Psoas muscle (tissue), 8 donors: ENCODE measurements around the gene THAP8. TPM values are rescaled to one million over a fixed set of nuclear protein-coding genes. Genes with fewer than 3 reads are reported as not detected.

Experiments used
- ATAC-seq, 4 donors: fragments of 200-7000 bp; cut with Tn5 transposase; one replicate each; pipeline ENCODE4 v1.9.1; 2020; ENCODE audit warnings: moderate library complexity in 3 of 4, mild to moderate bottlenecking in 2 of 4
- DNase-seq, 2 donors: peaks; one replicate each; pipeline ENCODE4 v3.0.0-alpha.2; 2020
- H3K27ac ChIP-seq: fragments of 200-600 bp; one replicate; pipeline ENCODE4 v1.8.0; 2022
- H3K27me3 ChIP-seq, 3 donors: fragments of 200-600 bp in 1 of 3; one replicate each; pipeline versions ENCODE4 v1.6.1 to v1.8.0; 2013 to 2022; ENCODE audit warnings: low read length in 2 of 3, mild to moderate bottlenecking in 2 of 3, moderate library complexity in 1 of 3; ENCODE audit not compliant: insufficient read depth in 3 of 3
- H3K36me3 ChIP-seq, 2 donors: fragments of 200-600 bp in 1 of 2; one replicate each; pipeline versions ENCODE4 v1.6.1 to v1.8.0; 2013 to 2022; ENCODE audit warnings: low read depth in 1 of 2, mild to moderate bottlenecking in 1 of 2, moderate library complexity in 1 of 2; ENCODE audit not compliant: insufficient read depth in 1 of 2
- H3K4me1 ChIP-seq: fragments of 200-600 bp; one replicate; pipeline ENCODE4 v1.8.0; 2022
- H3K4me3 ChIP-seq: fragments of 200-600 bp; one replicate; pipeline ENCODE4 v1.8.0; 2022; ENCODE audit warnings: mild to moderate bottlenecking
- H3K9me3 ChIP-seq: fragments of 200-600 bp; one replicate; pipeline ENCODE4 v1.8.0; 2022
- CTCF ChIP-seq: fragments of 200-600 bp; IDR thresholded peaks from one replicate; pipeline ENCODE4 v1.8.0; 2022; ENCODE audit warnings: antibody characterized with exemption
- WGBS, 3 donors: extraction: QIAGEN DNeasy Blood & Tissue Kit; methylation state at CpG; one replicate each; pipeline versions ENCODE4 v1.1.6 to v1.1.7; 2013; 5-methylcytosine and 5-hydroxymethylcytosine counted together
- intact Hi-C, 2 donors: fragments of 100-400 bp; cut with DNase I; formaldehyde crosslinking; loops; one replicate each; pipeline versions ENCODE4 v1.11.0 to v1.14.2; 2022
- polyA plus RNA-seq, 3 donors: library from polyadenylated mRNA; stranded (reverse); fragments of 200-250 nt; gene quantifications; one replicate each; pipeline ENCODE4 v1.2.3, GENCODE V29; 2013
- total RNA-seq, 4 donors: library from RNA; stranded (reverse); fragmentation: NEBNext Ultra II Directional in 2 of 4; extraction: Animal tissue kit (Norgen Biotek cat#: 25700) in 2 of 4; gene quantifications; one replicate each; pipeline versions ENCODE4 v1.2.1 to v1.2.4, GENCODE V29; 2021 to 2023
- donor health status: healthy with polysubstance abuse.
- donor health status: DM: no; HTN: no; CAD: no; lungs with moderate emphysema.
- donor health status: Bipolar disorder and iron deficiency.
- donor health status: healthy.
- donor health status: DM: yes; HTN: yes; CAD: no.
- donor health status: DM: no; HTN: no; CAD: no.
- donor health status: DM: no; HTN: no; CAD: no.
- donor health status: DM: yes; HTN: yes; CAD: no.

Gene THAP8
- total and polyA plus RNA-seq, 7 donors, result 1.9 to 9.6 (median 3.6) TPM

DNA sequence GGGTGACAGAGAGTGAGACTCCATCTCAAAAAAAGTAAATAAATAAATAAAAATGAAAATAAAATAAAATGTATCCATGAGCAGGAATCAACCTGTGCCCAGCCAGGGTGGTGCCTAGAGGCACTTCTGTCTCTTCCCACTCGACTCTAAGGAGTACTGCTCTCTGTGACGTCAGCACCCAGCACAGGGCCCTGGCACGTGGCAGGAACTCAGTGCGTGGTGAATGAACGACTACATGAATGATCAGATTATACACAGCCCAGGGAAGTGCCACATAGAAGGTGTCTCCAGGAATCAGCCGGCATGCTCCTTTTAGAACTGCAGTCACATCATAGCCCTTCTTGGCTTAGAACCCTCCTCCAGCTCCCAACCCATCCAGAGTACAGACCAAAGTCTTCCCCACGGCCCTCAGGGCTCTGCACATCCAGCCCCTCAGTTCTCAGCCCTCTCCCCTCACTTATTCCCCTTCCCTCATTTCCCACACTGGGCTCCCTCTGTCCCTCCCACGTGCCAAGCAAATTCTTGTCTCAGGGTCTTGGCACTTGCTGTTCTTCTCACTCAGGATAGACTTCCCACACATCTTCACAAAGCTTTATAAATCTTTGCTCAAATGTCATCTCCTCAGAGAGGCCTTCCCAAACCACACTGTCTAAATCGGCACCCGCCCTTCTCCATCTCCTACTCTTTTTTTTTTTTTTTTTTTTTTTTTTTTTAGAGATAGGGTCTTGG, 25.6 kb downstream of the THAP8 start:
- TF ChIP-seq CTCF, result no peak
- Histone ChIP-seq H3K9me3 (no peaks in the 10 kb centered on the region), H3K27ac (no peak overlapping the region), H3K27me3 (peaks cover 0 to 11% (median 0%) of the 10 kb centered on the region in 3 donors), H3K4me3 (no peak overlapping the region), H3K36me3 (no peaks in the 10 kb centered on the region), H3K4me1 (peaks cover 4% of the 10 kb centered on the region)
- no peak for DNase-seq
- intact Hi-C loops, result no loop called here
- 67 to 79% (median 74%) methylated on average over 9 to 10 of the region's 10 CpGs for WGBS, 3 donors
- ATAC-seq, result no peak

DNA sequence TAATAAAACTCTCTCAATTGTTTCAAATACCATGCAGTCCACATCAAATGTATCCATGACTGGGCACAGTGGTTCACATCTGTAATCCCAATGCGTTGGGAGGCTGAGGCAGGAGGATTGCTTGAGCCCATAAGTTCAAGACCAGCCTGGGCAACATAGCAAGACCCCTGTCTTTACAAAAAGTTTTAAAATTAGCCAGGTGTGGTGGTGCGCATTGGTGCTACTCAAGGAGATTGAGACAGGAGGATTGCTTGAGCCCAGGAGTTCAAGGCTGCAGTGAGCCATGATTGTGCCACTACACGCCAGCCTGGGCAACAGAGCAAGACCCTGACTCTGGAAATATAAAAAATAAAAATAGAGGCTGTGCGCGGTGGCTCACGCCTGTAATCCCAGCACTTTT, 26.4 kb downstream of the THAP8 start:
- DNase-seq, result no peak
- intact Hi-C loops, result no loop called here
- no peak for ATAC-seq
- Histone ChIP-seq H3K9me3 (no peaks in the 10 kb centered on the region), H3K4me1 (peaks cover 4% of the 10 kb centered on the region), H3K27me3 (peaks cover 0 to 4% (median 0%) of the 10 kb centered on the region in 3 donors), H3K4me3 (no peak overlapping the region), H3K27ac (no peak overlapping the region), H3K36me3 (no peaks in the 10 kb centered on the region)
- no peak for TF ChIP-seq CTCF
- WGBS, 3 donors, result 95 to 97% (median 97%) methylated on average over 6 of the region's 6 CpGs

DNA sequence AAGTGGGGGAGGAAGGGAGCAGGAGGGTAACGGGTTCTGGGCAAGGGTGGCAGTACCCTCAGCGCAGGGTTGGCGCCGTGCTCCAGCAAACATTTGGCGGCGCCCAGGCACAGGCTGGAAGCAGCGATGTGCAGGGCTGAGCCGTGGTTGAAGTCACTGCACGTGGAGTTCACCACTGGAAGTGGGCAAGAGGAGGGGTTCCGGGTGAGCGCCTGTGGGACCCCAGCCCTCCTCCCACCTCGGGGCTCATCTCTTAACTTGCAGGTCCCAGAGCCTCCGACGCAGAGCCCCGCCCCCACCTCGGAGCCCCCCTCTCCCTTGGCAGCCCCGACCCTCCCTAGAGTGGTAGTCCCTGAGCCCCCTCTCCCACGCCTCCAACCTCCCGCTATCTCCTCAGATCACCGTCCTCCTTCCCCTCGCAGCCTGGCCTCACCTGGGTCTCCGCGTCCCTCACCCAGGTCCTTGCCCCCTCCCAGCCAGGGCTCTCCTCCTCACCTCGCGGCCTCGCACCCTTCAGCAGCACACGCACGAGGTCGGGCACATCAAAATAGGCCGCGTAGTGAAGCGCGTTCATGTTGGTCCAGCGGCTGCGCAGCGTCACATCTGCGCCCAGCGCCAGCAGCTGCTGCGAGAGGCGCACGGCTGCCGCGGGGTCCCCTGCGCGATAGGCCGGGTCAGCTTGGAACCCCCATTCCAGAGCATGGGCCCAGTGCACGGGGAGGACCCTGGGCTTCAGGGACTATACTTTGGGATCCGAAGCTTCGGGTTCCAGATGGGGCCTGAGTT, 27.8 kb downstream of the THAP8 start:
- Histone ChIP-seq H3K27me3 (no peaks in the 10 kb centered on the region), H3K4me3 (no peak overlapping the region), H3K27ac (no peak overlapping the region), H3K9me3 (no peaks in the 10 kb centered on the region), H3K36me3 (no peaks in the 10 kb centered on the region), H3K4me1 (no peaks in the 10 kb centered on the region)
- intact Hi-C loops, result no loop called here
- ATAC-seq (no peak), DNase-seq (no peak)
- TF ChIP-seq CTCF, result no peak
- 93 to 95% (median 94%) methylated on average over 47 to 49 of the region's 49 CpGs for WGBS, 3 donors

GRCh38 chr19:36025541-36025940, 28.5 kb downstream of the THAP8 start:
- intact Hi-C loops, result no loop called here

More at GRCh38 chr19:36025541-36025940, 28.5 kb downstream of the THAP8 start:
- no peak for TF ChIP-seq CTCF
- ATAC-seq (no peak), DNase-seq (no peak)
- no peaks in the 10 kb centered on the region for H3K4me1 ChIP-seq
- no peaks in the 10 kb centered on the region for H3K9me3 ChIP-seq
- H3K27ac ChIP-seq, result no peak overlapping the region
- no peaks in the 10 kb centered on the region for H3K36me3 ChIP-seq
- H3K27me3 ChIP-seq, result no peaks in the 10 kb centered on the region
- WGBS, 3 donors, result 60 to 67% (median 65%) methylated on average over 1 of the region's 1 CpG
- H3K4me3 ChIP-seq, result no peak overlapping the region
